ENCODE data around the gene PRSS33.

The PRSS33 gene

DNA sequence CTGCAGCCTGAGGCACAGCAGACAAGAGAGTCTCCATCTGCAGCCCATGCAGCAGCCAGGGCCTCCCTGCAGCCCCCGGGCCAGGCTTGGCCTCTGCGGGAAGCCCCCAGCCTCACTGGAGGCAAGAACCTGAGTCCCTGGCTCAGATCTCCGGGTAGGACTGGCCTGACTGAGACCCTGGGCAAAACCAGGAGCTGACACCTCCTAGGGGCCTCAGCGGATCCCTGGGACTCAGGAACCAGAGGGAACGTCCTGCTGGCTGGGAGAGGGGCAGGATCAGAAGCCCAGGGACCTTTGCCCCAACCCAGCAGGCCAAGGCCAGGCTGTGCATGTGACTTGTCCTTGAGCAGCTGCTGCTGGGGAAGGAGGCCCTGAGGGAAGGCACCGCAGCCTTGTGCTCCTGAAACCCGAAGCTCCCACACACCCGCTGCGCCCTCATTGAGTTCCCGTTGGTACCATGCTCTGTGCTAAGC lies 28.0 kb upstream of the PRSS33 start:
- H2AFZ ChIP-seq (ENCODE audit: low read depth, low read length, severe bottlenecking): no peak overlapping the region
- no peak for TF ChIP-seq EZH2phosphoT487 (conservative IDR thresholded peaks at IDR 0.05; ENCODE audit: low read length)
- TF ChIP-seq, protein P1, sequence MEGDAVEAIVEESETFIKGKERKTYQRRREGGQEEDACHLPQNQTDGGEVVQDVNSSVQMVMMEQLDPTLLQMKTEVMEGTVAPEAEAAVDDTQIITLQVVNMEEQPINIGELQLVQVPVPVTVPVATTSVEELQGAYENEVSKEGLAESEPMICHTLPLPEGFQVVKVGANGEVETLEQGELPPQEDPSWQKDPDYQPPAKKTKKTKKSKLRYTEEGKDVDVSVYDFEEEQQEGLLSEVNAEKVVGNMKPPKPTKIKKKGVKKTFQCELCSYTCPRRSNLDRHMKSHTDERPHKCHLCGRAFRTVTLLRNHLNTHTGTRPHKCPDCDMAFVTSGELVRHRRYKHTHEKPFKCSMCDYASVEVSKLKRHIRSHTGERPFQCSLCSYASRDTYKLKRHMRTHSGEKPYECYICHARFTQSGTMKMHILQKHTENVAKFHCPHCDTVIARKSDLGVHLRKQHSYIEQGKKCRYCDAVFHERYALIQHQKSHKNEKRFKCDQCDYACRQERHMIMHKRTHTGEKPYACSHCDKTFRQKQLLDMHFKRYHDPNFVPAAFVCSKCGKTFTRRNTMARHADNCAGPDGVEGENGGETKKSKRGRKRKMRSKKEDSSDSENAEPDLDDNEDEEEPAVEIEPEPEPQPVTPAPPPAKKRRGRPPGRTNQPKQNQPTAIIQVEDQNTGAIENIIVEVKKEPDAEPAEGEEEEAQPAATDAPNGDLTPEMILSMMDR (IDR thresholded peaks at IDR 0.05; ENCODE audit: insufficient read depth, low read length, poor library complexity, severe bottlenecking): no peak
- no peak overlapping the region for H3K4me3 ChIP-seq (ENCODE audit: insufficient read depth, low read length, poor library complexity, severe bottlenecking)
- H3K9me3 ChIP-seq (ENCODE audit: insufficient read depth, low read length): no peaks in the 10 kb centered on the region
- no peaks in the 10 kb centered on the region for H3F3A ChIP-seq (ENCODE audit: insufficient read depth)
- H3K9me2 ChIP-seq (replicated peaks; ENCODE audit: insufficient read depth, low read length): no peaks in the 10 kb centered on the region
- no peak overlapping the region for H3K27ac ChIP-seq (ENCODE audit: low read depth, low read length)
- H3K9ac ChIP-seq (ENCODE audit: low read length): no peak overlapping the region
- no peak overlapping the region for H3K4me2 ChIP-seq (ENCODE audit: low read depth, low read length, poor library complexity, severe bottlenecking)
- H3K79me2 ChIP-seq (ENCODE audit: insufficient read depth, low read length): no peaks in the 10 kb centered on the region
- no peaks in the 10 kb centered on the region for H4K20me1 ChIP-seq (ENCODE audit: low read depth, low read length)
- no peaks in the 10 kb centered on the region for H3K27me3 ChIP-seq (ENCODE audit: low read length)
- H3K36me3 ChIP-seq (ENCODE audit: low read length): no peaks in the 10 kb centered on the region

DNA sequence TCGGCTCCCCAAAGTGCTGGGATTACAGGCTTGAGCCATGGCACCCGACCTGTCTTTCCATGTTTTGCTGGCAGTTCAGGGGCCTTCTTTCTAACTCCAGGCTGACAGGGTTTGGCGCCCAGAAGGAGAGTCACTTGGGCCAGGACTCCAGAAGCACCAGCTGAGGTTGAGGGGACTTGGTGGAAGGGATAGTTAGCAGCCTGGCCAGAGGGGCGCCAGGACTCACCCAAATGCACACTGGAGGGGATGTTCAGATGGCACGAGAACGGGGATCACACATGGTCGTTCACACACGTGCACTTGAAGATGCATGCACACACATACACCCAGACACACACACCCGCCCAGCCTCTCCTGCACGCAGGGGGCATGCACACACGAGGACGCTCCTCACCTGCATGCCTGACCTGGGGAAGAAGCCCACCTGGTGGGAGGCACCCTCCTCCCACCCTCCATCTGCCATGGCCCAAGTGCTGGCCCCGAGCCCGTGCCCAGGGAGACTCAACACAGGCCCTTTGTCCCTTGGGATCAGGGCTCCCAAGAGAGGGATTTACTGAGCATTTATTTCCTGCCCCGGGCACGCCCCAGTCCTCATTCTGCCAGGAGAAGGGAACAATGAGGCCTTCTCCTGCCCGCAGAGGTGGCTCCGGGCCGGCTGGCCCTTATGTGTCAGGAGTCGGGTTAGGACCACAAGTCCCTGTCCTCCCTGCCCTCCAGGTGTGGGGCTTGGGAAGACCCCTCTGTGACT lies 27.4 kb upstream of the PRSS33 start:
- Histone ChIP-seq H2AFZ (ENCODE audit: low read depth, low read length, severe bottlenecking) (no peak overlapping the region), H3K9ac (ENCODE audit: low read length) (no peak overlapping the region), H3K79me2 (ENCODE audit: insufficient read depth, low read length) (no peaks in the 10 kb centered on the region), H3K4me2 (ENCODE audit: low read depth, low read length, poor library complexity, severe bottlenecking) (no peak overlapping the region), H3K9me2 (replicated peaks; ENCODE audit: insufficient read depth, low read length) (no peaks in the 10 kb centered on the region), H3F3A (ENCODE audit: insufficient read depth) (no peaks in the 10 kb centered on the region), H3K4me3 (ENCODE audit: insufficient read depth, low read length, poor library complexity, severe bottlenecking) (no peak overlapping the region), H3K27me3 (ENCODE audit: low read length) (no peaks in the 10 kb centered on the region), H4K20me1 (ENCODE audit: low read depth, low read length) (no peaks in the 10 kb centered on the region), H3K36me3 (ENCODE audit: low read length) (no peaks in the 10 kb centered on the region), H3K9me3 (ENCODE audit: insufficient read depth, low read length) (no peaks in the 10 kb centered on the region), H3K27ac (ENCODE audit: low read depth, low read length) (no peak overlapping the region)
- TF ChIP-seq, protein P1 (IDR thresholded peaks at IDR 0.05; ENCODE audit: insufficient read depth, low read length, poor library complexity, severe bottlenecking): no peak
- TF ChIP-seq EZH2phosphoT487 (conservative IDR thresholded peaks at IDR 0.05; ENCODE audit: low read length): no peak

DNA sequence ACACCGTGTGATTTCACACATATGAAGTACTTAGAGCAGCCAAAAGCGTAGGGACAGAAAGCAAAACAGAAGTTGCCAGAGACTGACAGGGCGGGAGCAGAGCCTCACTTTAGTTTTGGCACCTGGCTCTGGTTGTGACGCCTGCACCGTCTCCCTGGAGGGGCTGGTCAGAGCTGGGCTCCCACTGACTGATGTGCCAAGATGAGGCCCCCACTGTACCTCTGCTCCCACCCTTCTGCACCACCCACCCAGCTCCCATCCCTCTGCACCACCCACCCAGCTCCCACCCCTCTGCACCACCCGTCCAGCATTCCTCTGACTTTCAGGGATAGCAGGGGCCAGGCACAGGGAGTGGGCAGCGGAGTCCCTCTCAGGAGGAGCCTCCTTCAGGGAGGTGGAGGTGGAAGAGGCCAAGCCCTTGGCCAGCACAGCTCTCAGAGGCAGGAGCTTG lies 26.4 kb upstream of the PRSS33 start:
- H3F3A ChIP-seq (ENCODE audit: insufficient read depth): no peaks in the 10 kb centered on the region
- TF ChIP-seq, protein P1 (IDR thresholded peaks at IDR 0.05; ENCODE audit: insufficient read depth, low read length, poor library complexity, severe bottlenecking): no peak
- TF ChIP-seq EZH2phosphoT487 (conservative IDR thresholded peaks at IDR 0.05; ENCODE audit: low read length): no peak
- no peak overlapping the region for H3K4me3 ChIP-seq (ENCODE audit: insufficient read depth, low read length, poor library complexity, severe bottlenecking)
- no peaks in the 10 kb centered on the region for H3K9me3 ChIP-seq (ENCODE audit: insufficient read depth, low read length)
- H3K79me2 ChIP-seq (ENCODE audit: insufficient read depth, low read length): no peaks in the 10 kb centered on the region
- no peak overlapping the region for H2AFZ ChIP-seq (ENCODE audit: low read depth, low read length, severe bottlenecking)
- no peaks in the 10 kb centered on the region for H3K36me3 ChIP-seq (ENCODE audit: low read length)
- no peak overlapping the region for H3K4me2 ChIP-seq (ENCODE audit: low read depth, low read length, poor library complexity, severe bottlenecking)
- no peaks in the 10 kb centered on the region for H3K9me2 ChIP-seq (replicated peaks; ENCODE audit: insufficient read depth, low read length)
- no peaks in the 10 kb centered on the region for H4K20me1 ChIP-seq (ENCODE audit: low read depth, low read length)
- H3K27ac ChIP-seq (ENCODE audit: low read depth, low read length): no peak overlapping the region
- H3K27me3 ChIP-seq (ENCODE audit: low read length): no peaks in the 10 kb centered on the region
- no peak overlapping the region for H3K9ac ChIP-seq (ENCODE audit: low read length)

Measured in SU-DHL-6 (cell line).